RWPE2 (cell line): Measurements from ENCODE around the gene RIMBP2.

Experiments
- ATAC-seq: fragments of 200-7000 bp; cut with Tn5 transposase; 3 replicates; pipeline ENCODE4 v1.9.1; 2021; ENCODE audit warnings: low read depth
- DNase-seq: peaks from one replicate; pipeline ENCODE4 v3.0.0-alpha.2; 2020; ENCODE audit warnings: low spot score
- H3K27ac ChIP-seq: fragments of 450-650 bp; 2 replicates; pipeline ENCODE4 v1.5.1; 2017; ENCODE audit warnings: mild to moderate bottlenecking; ENCODE audit not compliant: poor library complexity, severe bottlenecking
- H3K27me3 ChIP-seq: fragments of 250-450 bp; sonication (Bioruptor Pico); 2 replicates; pipeline ENCODE4 v1.5.1; 2021; ENCODE audit warnings: mild to moderate bottlenecking, moderate library complexity; ENCODE audit not compliant: insufficient read depth, poor library complexity, severe bottlenecking
- H3K36me3 ChIP-seq: fragments of 250-450 bp; sonication (Bioruptor Pico); 2 replicates; pipeline ENCODE4 v1.5.1; 2020; ENCODE audit warnings: low read depth, mild to moderate bottlenecking, moderate library complexity
- H3K4me1 ChIP-seq: fragments of 250-450 bp; sonication (Bioruptor Pico); 2 replicates; pipeline ENCODE4 v1.5.1; 2021; ENCODE audit warnings: mild to moderate bottlenecking, moderate library complexity; ENCODE audit not compliant: insufficient read depth, poor library complexity, severe bottlenecking
- H3K4me3 ChIP-seq: fragments of 250-450 bp; sonication (Bioruptor Pico); 2 replicates; pipeline ENCODE4 v1.5.1; 2021; ENCODE audit warnings: mild to moderate bottlenecking, moderate library complexity; ENCODE audit not compliant: severe bottlenecking
- H3K9me3 ChIP-seq: fragments of 250-450 bp; sonication (Bioruptor Pico); 2 replicates; pipeline ENCODE4 v1.5.1; 2021; ENCODE audit warnings: mild to moderate bottlenecking, moderate library complexity; ENCODE audit not compliant: severe bottlenecking
- TF ChIP-seq, protein P1 (sequence below): fragments of 450-650 bp; IDR thresholded peaks from one replicate; pipeline ENCODE4 v1.5.1; 2017; ENCODE audit warnings: mild to moderate bottlenecking, moderate library complexity; ENCODE audit not compliant: poor library complexity, severe bottlenecking

The RIMBP2 gene

DNA sequence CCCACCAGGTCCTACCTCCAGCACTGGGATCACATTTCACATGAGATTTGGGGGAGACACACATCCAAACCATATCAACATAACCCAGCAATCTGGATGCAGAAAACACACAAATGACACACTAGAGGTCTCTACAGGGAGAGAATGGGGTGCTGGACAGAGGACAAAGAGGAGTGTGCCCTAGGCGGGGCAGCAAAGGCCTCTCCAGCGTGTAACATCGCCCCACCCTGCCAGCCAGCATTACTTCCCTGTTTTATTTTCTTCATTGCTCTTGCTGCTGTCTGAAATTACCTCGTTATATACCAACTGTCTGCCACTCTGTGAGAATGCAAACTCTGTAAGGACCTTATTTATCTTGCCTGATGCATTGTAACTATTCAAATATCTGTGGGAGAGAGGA lies 61.1 kb downstream of the RIMBP2 start:
- ATAC-seq (no peak), DNase-seq (no peak)
- Histone ChIP-seq H3K27ac (no peak overlapping the region), H3K4me1 (no peaks in the 10 kb centered on the region), H3K27me3 (no peaks in the 10 kb centered on the region), H3K36me3 (no peaks in the 10 kb centered on the region), H3K9me3 (no peaks in the 10 kb centered on the region), H3K4me3 (no peak overlapping the region)
- TF ChIP-seq, protein P1, sequence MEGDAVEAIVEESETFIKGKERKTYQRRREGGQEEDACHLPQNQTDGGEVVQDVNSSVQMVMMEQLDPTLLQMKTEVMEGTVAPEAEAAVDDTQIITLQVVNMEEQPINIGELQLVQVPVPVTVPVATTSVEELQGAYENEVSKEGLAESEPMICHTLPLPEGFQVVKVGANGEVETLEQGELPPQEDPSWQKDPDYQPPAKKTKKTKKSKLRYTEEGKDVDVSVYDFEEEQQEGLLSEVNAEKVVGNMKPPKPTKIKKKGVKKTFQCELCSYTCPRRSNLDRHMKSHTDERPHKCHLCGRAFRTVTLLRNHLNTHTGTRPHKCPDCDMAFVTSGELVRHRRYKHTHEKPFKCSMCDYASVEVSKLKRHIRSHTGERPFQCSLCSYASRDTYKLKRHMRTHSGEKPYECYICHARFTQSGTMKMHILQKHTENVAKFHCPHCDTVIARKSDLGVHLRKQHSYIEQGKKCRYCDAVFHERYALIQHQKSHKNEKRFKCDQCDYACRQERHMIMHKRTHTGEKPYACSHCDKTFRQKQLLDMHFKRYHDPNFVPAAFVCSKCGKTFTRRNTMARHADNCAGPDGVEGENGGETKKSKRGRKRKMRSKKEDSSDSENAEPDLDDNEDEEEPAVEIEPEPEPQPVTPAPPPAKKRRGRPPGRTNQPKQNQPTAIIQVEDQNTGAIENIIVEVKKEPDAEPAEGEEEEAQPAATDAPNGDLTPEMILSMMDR, result no peak

DNA sequence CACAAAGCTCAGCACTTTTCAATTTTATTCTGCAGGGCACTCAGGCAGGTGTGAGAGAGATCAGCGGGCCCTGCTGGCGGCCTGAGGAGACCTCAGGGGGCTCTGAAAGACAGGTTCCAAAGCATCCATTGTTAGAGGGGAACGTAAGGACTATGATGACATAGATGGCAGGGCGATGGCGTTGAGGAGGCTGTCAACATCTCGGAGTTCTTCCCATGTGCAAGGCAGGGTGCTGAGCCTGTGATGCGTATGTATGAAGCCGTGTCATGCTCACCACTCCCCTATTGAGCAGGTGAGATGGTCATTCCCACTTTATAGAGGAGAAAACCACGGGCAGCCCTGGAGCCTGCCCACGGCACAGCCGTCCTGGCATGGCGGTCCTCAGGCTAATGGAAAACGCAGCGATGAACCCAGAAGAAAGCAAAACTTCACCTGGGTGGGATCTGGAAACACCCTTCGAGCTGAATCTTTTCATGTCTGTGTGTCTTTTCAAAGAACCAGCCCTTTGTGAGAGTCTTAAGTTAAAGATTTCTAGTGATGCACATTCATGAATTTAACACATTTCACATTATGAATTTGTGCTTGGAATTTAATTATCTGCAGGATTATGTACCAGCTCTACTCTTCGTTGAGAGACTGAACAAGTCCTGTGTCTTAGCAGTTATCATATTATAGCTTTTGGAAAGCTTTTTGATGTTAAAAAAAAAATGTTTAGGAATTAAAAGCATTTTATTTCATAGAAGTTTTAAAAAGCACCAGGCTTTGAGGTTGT lies 64.7 kb downstream of the RIMBP2 start:
- DNase-seq (no peak), ATAC-seq (no peak)
- TF ChIP-seq, protein P1, result no peak
- H3K4me3 ChIP-seq, result no peak overlapping the region
- H3K27ac ChIP-seq, result no peak overlapping the region
- H3K27me3 ChIP-seq, result no peaks in the 10 kb centered on the region
- H3K36me3 ChIP-seq, result no peaks in the 10 kb centered on the region
- no peaks in the 10 kb centered on the region for H3K4me1 ChIP-seq
- no peaks in the 10 kb centered on the region for H3K9me3 ChIP-seq

DNA sequence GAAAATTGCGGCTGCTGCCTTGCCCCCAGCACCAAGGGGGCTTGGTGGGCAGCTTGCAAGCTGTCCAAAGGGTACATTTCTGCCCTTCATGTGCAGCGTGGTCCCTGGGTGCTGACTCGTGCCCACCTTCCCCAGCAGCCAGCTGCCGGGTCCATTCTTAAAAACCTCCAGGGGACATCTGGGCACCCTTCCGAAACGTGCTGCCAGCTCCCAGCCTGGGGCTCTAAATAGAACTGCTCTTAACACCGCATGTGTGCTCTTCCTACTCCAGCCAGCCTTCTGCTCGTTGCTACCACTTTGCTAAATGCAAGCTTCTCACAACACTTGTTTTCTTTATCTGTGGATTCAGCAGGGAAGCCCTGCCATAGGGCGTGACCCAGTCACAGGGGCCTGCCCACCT lies 66.0 kb downstream of the RIMBP2 start:
- Histone ChIP-seq H3K27me3 (peaks cover 3% of the 10 kb centered on the region), H3K27ac (no peak overlapping the region), H3K36me3 (no peaks in the 10 kb centered on the region), H3K4me1 (no peaks in the 10 kb centered on the region), H3K4me3 (no peak overlapping the region), H3K9me3 (no peaks in the 10 kb centered on the region)
- ATAC-seq (no peak), DNase-seq (no peak)
- TF ChIP-seq, protein P1, result no peak

DNA sequence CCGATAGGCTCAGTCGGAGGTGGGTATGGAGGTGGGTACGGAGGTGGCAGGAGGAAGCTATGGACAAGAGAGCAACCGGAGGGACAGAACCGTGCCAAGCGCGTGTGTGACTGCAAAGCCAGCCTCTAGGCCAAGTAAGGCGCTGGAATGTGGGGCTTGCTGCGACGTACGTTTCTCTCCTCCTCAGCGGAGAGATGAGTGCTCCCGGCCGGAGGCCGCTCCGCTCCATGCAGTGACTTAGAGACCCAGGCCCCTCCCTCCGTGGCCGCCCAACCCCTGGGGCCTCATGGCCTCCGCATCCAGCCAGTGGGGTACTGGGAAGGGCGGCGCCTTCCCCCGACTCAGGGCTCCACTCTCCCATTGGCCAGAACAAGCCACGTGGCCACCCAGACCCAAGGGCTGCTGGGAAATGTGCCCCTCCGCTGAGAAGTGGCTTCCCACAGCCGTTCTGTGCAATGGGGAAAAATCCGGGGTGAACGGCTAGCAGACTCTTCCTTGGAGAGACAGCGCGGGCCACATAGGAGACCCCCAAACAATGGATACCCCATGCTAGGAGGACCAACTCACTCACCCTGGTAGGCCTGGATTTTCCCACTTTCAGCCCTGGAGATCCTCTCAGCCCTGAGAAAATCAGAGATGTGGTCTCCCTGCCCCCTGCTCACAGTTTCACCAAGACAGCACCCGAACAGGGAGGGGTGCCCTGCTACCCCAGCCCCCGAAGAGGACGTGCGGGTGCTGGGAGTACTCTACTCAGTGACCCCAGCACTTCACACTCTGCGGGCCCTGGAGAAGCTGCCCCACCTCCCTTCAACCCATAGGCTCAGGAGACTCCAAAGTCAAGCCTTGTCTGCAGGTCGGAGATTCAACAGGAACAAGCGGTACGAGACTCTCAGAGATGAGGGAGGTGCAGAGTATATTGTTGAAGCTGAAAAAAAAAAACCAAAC lies 66.7 kb downstream of the RIMBP2 start:
- Histone ChIP-seq H3K36me3 (no peaks in the 10 kb centered on the region), H3K9me3 (no peaks in the 10 kb centered on the region), H3K27ac (no peak overlapping the region), H3K4me1 (no peaks in the 10 kb centered on the region), H3K4me3 (no peak overlapping the region), H3K27me3 (peaks cover 3% of the 10 kb centered on the region)
- TF ChIP-seq, protein P1, result no peak
- DNase-seq (no peak), ATAC-seq (no peak)
